Suppressor macrophage treated with lipopolysaccharide for 1 hour (primary cell): ENCODE data around the gene CAMK2A.

Experiments
- DNase-seq, 3 donors: peaks; one replicate each; pipeline ENCODE4 v3.0.0-alpha.2; 2020 to 2022

Gene CAMK2A

GRCh38 chr5:150278046-150278730 lies 11.4 kb downstream of the CAMK2A start:
- no peak for DNase-seq

DNA sequence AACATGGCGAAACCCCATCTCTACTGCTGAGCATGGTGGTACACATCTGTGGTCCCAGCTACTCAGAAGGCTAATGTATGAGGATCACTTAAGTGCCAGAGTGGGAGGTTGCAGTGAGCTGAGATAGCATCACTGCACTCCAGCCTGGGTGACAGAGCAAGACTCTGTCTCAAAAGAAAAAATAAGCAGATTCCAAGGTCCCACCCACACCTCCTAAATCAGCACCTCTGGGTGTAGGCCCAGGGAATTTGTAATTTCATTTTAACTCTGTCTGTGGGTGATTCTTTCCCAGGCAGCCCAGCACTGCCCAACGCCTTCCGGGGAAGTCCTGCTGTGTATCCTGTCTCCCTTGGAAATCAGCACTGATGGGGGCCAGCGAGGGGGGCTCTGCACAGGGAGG lies 12.5 kb downstream of the CAMK2A start:
- no peak for DNase-seq

- no peak for DNase-seq
Observed at GRCh38 chr5:150274811-150275210, 14.8 kb downstream of the CAMK2A start.

DNA sequence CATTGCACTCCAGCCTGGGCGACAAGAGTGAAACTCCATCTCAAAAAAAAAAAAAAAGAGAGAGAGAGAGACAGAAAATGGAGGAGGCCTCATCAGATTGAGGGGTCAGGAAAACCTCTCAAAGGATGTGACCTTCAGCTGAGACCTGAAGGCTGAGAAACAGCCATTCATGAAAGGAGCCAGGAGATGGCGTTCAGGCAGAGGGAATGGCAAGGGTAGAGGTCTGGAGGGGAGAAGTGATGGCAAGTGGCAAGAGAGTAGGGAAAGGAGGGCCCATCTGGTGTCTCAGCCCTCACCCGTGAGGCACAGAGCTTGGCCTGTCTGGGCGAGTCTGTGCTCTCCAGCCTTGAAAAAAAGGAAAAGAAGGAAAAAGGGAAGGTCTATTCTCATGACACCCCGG lies 17.0 kb downstream of the CAMK2A start:
- peak in 2 of 3 donors; percentile 15 to 35 for DNase-seq

DNA sequence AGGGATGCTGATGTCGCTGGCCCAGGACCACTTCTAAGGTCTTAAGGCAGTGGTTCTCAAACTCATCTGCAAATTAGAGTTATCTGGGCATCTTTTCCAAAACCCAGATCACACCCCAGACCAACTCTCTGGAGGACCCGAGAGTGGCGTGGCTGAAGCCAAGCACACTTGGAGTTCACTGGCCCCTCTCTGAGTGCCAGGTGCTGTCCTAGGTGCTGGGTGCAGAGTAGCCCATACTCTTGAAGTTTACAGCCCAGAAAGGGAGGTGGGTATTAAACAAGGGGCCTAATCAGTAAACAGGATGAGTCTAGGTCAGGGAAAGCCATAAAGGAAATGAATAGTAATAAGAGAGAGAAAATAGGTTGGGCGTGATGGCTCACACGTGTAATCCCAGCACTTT lies 17.6 kb downstream of the CAMK2A start:
- DNase-seq, result no peak

GRCh38 chr5:150271296-150271692 lies 18.3 kb downstream of the CAMK2A start:
- DNase-seq, result no peak

DNA sequence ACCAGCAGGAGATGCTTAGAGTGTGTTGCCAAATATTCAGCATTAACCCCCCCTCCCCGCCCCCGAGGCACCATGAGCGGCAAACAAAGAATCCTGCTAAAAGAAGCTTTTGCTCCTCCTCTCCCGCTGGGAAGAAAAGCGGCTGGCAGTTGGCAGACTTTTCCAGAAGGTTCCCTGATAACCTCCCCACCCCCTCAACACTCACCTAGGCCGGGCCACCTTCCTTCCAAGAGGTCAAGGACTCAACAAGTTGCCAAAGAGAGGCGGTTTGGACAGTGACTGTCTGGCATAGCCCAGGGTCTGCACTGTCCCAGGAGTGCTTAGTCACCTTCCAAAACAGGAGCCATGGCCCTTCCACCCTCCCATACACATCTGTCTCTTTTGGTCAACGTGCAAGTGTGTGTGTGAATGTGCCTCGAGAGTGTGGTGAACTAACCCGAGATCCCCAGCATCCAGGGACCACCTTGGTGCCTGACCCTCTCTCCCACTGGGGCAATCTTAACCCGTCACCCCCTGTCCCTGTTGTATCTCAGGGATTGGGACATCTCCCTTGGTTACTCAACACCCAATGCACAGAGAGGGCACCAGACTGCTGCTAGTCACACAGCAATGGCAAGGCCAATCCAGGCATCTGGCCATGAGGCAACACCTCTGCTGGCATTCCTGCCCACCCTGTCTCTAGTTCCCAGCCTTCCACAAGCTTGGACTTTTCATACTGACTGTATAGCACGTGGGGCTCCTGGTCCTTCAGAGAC lies 18.9 kb downstream of the CAMK2A start:
- no peak for DNase-seq

DNA sequence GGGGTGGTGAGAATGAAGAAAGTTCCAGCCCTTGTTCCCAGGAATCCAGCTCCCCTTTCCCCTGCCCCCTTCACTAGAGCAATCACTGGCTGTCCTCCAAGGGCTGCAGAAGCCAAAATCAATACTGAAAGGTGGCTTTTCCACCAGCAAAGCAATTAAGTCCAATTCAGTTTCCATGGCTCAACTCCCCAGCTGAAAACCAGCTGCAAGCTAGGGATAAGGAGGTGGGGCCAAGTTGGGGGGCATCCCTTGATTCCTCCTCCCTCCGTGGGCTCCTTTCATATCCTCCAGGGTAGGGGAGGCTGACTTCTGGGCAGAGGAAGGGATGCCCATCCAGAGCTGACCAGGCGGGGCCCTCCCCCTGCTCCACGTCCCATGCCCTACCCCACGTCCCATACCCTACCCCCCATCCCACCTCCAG lies 22.7 kb downstream of the CAMK2A start:
- no peak for DNase-seq

- no peak for DNase-seq
Observed at GRCh38 chr5:150265870-150266383, 23.6 kb downstream of the CAMK2A start.

DNA sequence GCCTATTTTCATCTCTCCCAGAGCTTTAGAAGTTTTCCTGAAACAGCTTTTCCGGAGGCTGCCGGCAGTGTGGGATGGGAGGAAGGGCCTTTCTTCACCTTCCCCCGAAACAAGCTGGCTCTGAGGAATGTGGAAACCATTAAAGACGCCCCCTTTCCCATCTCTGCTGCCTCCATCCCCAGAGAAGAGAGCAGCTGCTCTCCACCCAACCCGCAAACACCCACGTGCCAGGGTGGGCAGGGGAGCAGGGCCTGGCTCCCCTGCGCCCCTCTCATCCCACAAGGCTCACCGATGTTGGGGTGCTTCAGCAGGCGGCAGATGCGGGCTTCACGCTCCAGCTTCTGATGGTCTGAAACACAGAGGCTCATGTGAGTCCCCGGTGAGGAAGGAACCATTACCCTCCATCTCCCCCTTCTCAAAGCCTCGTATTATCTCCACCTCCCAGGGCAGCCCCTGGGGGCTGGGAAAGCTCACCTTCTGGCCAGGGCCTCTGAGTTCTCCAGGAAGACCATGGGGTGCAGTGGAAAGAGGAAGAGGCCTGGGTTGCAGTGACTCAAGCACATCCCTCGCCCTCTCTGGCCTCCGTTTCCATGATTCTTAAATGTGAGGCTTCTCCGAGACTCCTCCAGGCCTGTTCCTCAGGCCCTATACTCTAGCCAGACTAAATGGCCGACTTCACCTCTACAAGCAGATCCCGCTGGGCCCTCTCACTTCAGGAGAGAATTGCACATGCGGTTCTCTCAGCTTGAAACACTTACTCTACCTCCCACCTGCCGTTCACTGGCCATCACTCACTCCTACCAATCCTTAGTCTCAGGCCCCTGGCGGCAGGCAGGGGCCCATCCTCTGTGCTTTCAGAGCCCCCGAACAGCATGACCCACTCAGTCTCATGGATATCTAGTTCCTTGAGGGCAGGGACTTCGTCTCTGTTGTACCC lies 24.6 kb downstream of the CAMK2A start:
- DNase-seq, result peak in 2 of 3 donors; percentile 35 to 52

GRCh38 chr5:150263801-150264621 lies 25.6 kb downstream of the CAMK2A start:
- DNase-seq, result peak; percentile 38 to 46 (median 40)

GRCh38 chr5:150263375-150263775 lies 26.2 kb downstream of the CAMK2A start:
- no peak for DNase-seq

DNA sequence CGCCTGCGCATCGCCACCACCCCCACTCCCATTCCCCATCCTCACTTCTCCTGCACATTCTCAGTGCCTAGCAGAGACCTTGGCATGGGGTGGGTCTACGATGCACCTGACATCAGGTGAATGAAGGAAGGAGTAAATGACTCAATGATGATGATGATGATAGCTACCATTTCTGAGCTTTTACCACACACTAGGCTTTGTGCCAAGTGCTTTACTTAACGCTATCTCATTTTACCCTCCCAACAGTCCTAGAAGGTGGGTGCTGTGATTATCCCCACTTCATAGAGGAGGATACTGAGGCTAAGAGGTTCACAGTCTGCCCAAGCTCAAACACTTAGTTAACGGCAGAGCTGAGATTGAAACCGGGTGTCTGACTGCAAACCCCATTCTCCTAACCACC lies 27.1 kb downstream of the CAMK2A start:
- DNase-seq, result no peak

DNA sequence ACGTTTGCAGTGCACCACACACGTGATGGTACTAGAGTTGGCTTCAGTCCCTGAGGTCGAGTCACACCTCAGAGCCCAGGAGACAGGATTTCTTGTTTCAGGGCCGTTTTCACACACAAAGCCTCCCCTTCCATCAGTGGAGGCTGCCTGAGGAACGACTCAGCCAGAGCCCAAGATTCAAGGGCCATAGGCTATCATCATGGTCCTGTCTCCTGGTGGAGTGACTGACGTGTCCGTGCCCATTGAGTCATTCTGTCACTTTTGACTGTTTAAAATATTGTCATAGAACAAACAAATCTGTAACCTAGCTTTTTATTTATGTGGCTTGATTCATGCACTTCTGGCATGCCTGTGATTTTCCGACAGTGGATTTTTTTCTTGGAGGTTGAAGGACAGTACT lies 28.3 kb downstream of the CAMK2A start:
- no peak for DNase-seq

DNA sequence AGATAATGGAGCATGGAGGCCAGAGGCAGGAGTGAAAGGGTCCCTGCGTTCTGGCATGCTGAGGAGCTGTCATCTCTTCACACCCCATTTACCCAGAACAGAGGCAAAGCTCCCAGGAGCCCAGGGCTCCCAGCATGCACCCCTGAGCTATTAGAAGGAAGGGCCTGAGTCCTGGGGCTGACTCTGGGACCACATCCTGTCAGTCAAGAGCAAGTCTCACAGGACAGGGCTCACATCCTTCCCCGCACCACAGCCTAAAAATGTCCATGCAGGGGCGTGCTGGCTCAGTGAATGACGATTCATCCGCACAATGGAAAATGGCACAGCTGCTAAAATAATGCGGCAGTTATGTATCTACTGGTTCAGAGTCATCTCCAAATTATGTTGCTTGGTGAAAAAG lies 31.4 kb downstream of the CAMK2A start:
- DNase-seq, result no peak

DNA sequence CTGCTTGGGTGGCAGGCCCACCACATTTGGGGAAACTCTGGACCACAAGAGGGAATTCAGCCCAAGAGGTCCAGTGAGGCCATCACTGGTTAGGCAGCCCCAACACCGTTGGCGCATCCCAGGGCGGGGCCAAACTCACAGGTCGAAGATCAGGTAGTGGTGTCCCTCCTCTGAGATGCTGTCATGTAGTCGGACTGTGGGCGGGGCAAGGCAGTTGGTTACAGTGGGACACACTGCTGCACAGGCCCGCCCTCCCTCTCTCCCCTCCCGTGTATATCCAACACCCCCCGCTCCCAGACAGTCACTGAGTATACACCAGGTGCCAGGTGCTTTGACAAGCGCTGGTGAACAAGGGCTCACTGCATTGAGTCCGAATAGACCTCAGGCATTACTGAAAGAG lies 32.1 kb downstream of the CAMK2A start:
- DNase-seq, result no peak

DNA sequence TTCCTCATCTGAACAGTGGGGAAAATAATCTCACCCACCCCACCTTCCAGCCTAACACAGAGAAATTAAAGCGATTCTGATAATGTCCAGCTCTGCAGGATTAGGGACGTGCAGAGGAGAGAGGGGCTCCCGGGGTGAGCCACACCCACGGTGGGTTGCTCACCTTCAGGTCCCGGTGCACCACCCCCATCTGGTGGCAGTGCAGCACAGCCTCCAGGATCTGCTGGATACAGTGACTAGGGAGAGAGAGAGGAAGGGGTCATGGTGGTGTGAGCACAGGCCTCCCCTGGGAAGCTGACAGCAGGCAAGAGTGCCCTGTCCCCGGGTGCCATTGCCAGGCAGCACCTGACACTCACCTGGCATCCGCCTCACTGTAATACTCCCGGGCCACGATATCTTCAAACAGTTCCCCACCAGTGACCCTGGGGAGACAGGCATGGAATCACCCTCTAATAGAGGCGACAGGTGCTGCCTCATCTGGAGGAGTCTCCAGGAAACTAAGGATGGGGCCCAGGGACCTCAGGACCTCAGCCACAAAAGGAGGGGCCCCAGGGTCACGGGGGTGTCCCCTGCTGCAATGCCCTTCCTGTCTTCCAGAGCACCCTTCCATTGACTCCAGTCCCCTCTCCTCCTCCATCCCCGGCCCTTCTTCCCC lies 33.0 kb downstream of the CAMK2A start:
- DNase-seq, result no peak

GRCh38 chr5:150255659-150256409 lies 33.7 kb downstream of the CAMK2A start:
- no peak for DNase-seq

- DNase-seq, result no peak
Observed at GRCh38 chr5:150254774-150255173, 34.8 kb downstream of the CAMK2A start.

- DNase-seq, result no peak
Observed at GRCh38 chr5:150254363-150254762, 35.2 kb downstream of the CAMK2A start.
